BE2C (cell line): ENCODE data around the gene LHCGR.

Experiments
- DNase-seq: peaks from one replicate; pipeline ENCODE4 v3.0.0-alpha.2; 2020
- H3K27me3 ChIP-seq: fragments of 250-450 bp; sonication (Bioruptor Pico); 2 replicates; pipeline ENCODE4 v1.5.1; 2020; ENCODE audit warnings: mild to moderate bottlenecking
- H3K36me3 ChIP-seq: fragments of 250-450 bp; sonication (Bioruptor Pico); 2 replicates; pipeline ENCODE4 v1.5.1; 2020; ENCODE audit warnings: mild to moderate bottlenecking
- H3K4me1 ChIP-seq: fragments of 250-450 bp; sonication (Bioruptor Pico); 2 replicates; pipeline ENCODE4 v1.5.1; 2020
- H3K4me3 ChIP-seq: 2 replicates; pipeline ENCODE4 v1.5.1; 2011; ENCODE audit warnings: low read depth, low read length
- H3K9me3 ChIP-seq: fragments of 250-450 bp; sonication (Bioruptor Pico); 2 replicates; pipeline ENCODE4 v1.5.1; 2020
- TF ChIP-seq, protein P1 (sequence below): IDR thresholded peaks from 2 replicates; pipeline ENCODE4 v1.5.1; 2012; ENCODE audit warnings: mild to moderate bottlenecking, low read depth, low read length

The LHCGR gene

GRCh38 chr2:48677450-48677849 is 78.1 kb downstream of the LHCGR start:
- no peaks in the 10 kb centered on the region for H3K9me3 ChIP-seq
- TF ChIP-seq, protein P1, sequence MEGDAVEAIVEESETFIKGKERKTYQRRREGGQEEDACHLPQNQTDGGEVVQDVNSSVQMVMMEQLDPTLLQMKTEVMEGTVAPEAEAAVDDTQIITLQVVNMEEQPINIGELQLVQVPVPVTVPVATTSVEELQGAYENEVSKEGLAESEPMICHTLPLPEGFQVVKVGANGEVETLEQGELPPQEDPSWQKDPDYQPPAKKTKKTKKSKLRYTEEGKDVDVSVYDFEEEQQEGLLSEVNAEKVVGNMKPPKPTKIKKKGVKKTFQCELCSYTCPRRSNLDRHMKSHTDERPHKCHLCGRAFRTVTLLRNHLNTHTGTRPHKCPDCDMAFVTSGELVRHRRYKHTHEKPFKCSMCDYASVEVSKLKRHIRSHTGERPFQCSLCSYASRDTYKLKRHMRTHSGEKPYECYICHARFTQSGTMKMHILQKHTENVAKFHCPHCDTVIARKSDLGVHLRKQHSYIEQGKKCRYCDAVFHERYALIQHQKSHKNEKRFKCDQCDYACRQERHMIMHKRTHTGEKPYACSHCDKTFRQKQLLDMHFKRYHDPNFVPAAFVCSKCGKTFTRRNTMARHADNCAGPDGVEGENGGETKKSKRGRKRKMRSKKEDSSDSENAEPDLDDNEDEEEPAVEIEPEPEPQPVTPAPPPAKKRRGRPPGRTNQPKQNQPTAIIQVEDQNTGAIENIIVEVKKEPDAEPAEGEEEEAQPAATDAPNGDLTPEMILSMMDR, result no peak

GRCh38 chr2:48674933-48675332 is 80.6 kb downstream of the LHCGR start:
- Histone ChIP-seq H3K4me1 (no peaks in the 10 kb centered on the region), H3K27me3 (no peaks in the 10 kb centered on the region), H3K9me3 (no peaks in the 10 kb centered on the region), H3K4me3 (no peak overlapping the region), H3K36me3 (no peaks in the 10 kb centered on the region)
- TF ChIP-seq, protein P1, result no peak
- DNase-seq, result no peak

More at GRCh38 chr2:48677450-48677849, 78.1 kb downstream of the LHCGR start:
- no peak for DNase-seq
- no peaks in the 10 kb centered on the region for H3K27me3 ChIP-seq
- no peaks in the 10 kb centered on the region for H3K36me3 ChIP-seq
- H3K4me1 ChIP-seq, result no peaks in the 10 kb centered on the region
- H3K4me3 ChIP-seq, result no peak overlapping the region

DNA sequence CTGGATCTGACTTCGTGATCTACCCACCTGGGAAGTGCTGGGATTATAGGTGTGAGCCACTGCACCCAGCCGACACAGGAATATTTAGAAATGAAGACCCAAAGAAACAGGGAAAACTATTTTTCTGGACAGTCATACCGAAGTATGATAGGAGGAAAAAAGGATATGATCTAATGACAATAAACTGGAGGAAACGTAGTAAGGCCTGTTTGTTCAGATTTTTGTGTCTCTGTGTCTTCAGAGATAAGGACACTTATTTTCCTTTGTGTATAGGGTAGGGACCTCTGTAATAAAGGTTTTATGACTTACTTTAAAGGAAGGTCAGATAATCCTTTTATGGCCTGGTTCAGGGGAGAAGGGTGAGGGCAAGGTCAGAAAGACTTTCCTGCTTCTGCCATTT is 81.9 kb downstream of the LHCGR start:
- H3K36me3 ChIP-seq, result no peaks in the 10 kb centered on the region
- DNase-seq, result no peak
- H3K4me1 ChIP-seq, result no peaks in the 10 kb centered on the region
- H3K9me3 ChIP-seq, result no peaks in the 10 kb centered on the region
- no peaks in the 10 kb centered on the region for H3K27me3 ChIP-seq
- TF ChIP-seq, protein P1, result no peak
- H3K4me3 ChIP-seq, result no peak overlapping the region

GRCh38 chr2:48668992-48669391 is 86.5 kb downstream of the LHCGR start:
- H3K4me1 ChIP-seq, result no peaks in the 10 kb centered on the region
- no peaks in the 10 kb centered on the region for H3K27me3 ChIP-seq
- H3K4me3 ChIP-seq, result no peak overlapping the region
- no peaks in the 10 kb centered on the region for H3K36me3 ChIP-seq
- DNase-seq, result no peak
- TF ChIP-seq, protein P1, result no peak
- no peaks in the 10 kb centered on the region for H3K9me3 ChIP-seq

DNA sequence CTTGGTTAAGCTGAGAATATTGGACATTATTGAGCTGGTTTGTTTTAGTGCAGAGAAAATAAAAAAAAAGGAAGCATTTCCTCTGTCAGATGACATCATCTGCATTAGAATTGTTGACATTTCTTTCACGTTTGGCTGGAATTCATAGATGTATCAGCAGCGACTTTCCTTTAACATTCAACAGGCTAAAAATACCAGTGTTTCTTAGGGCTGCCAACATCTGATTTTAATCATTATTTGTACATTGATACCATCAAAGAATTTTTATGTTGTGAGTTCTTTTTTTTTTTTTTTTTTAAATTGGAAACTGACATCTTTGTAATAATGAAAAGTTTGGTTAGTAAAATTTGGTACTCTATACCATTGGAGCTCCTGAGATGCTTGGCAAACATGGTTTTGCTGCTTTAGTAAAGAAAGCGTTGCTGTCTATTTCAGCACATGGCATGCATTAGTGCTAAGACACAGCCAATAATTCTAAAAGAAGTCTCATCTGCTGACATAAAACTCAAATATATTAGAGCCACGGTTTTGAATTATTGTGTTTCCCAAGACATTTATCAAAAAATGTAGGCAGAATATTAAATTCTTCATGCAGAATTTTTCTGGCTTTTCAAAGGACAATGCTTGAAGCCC is 104.2 kb downstream of the LHCGR start:
- Histone ChIP-seq H3K36me3 (no peaks in the 10 kb centered on the region), H3K9me3 (no peaks in the 10 kb centered on the region), H3K27me3 (no peaks in the 10 kb centered on the region), H3K4me1 (no peaks in the 10 kb centered on the region), H3K4me3 (no peak overlapping the region)
- TF ChIP-seq, protein P1, result no peak
- no peak for DNase-seq

DNA sequence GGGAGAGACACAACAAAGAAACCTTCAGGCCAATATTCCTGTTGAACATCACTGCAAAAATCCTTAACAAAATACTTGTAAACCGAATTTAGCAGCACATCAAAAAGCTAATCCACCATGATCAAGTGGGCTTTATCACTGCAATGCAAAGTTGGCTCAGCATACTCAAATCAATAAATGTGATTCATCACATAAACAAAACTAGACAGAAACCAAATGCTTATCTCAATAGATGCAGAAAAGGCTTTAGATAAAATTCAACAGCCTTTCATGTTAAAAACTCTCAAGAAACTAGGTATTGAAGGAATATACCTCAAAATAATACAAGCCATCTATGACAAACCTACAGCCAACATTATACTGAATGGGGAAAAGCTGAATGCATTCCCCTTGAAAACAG is 117.3 kb downstream of the LHCGR start:
- no peaks in the 10 kb centered on the region for H3K9me3 ChIP-seq
- H3K36me3 ChIP-seq, result no peaks in the 10 kb centered on the region
- no peaks in the 10 kb centered on the region for H3K27me3 ChIP-seq
- DNase-seq, result no peak
- TF ChIP-seq, protein P1, result no peak
- no peak overlapping the region for H3K4me3 ChIP-seq
- no peaks in the 10 kb centered on the region for H3K4me1 ChIP-seq
